ENCODE measurements around the gene CCNJL.
"Not testable (repeated sequence)": the region's sequence is repeated elsewhere in the genome, so short reads cannot be mapped to it uniquely, and the experiment has no call there.

CCNJL gene

GRCh38 chr5:160259341-160259740 lies 53.0 kb downstream of the CCNJL start:
- TF ChIP-seq CTCF (IDR thresholded peaks at IDR 0.05; ENCODE audit: low read depth, low read length, missing control alignments), result no peak
- no peak for DNase-seq (ENCODE audit: low read depth)
- no peak overlapping the region for H3K4me3 ChIP-seq (ENCODE audit: low read depth, low read length)

- no peak overlapping the region for H3K4me3 ChIP-seq (ENCODE audit: low read depth, low read length)
- no peak for TF ChIP-seq CTCF (IDR thresholded peaks at IDR 0.05; ENCODE audit: low read depth, low read length, missing control alignments)
- DNase-seq (ENCODE audit: low read depth), result no peak
Observed at GRCh38 chr5:160254706-160255105, 57.7 kb downstream of the CCNJL start.

GRCh38 chr5:160253441-160253840 lies 58.9 kb downstream of the CCNJL start:
- no peak overlapping the region for H3K4me3 ChIP-seq (ENCODE audit: low read depth, low read length)
- DNase-seq (ENCODE audit: low read depth), result no peak
- TF ChIP-seq CTCF (IDR thresholded peaks at IDR 0.05; ENCODE audit: low read depth, low read length, missing control alignments), result no peak

- no peak for DNase-seq (ENCODE audit: low read depth)
- no peak for TF ChIP-seq CTCF (IDR thresholded peaks at IDR 0.05; ENCODE audit: low read depth, low read length, missing control alignments)
- H3K4me3 ChIP-seq (ENCODE audit: low read depth, low read length), result no peak overlapping the region
Observed at GRCh38 chr5:160252916-160253315, 59.4 kb downstream of the CCNJL start.

- no peak for TF ChIP-seq CTCF (IDR thresholded peaks at IDR 0.05; ENCODE audit: low read depth, low read length, missing control alignments)
- no peak overlapping the region for H3K4me3 ChIP-seq (ENCODE audit: low read depth, low read length)
- no peak for DNase-seq (ENCODE audit: low read depth)
Observed at GRCh38 chr5:160251406-160252155, 60.8 kb downstream of the CCNJL start.

- TF ChIP-seq CTCF (IDR thresholded peaks at IDR 0.05; ENCODE audit: low read depth, low read length, missing control alignments), result no peak
- H3K4me3 ChIP-seq (ENCODE audit: low read depth, low read length), result no peak overlapping the region
- DNase-seq (ENCODE audit: low read depth), result no peak
Observed at GRCh38 chr5:160250826-160251225, 61.5 kb downstream of the CCNJL start.

GRCh38 chr5:160250226-160250625 lies 62.1 kb downstream of the CCNJL start:
- TF ChIP-seq CTCF (IDR thresholded peaks at IDR 0.05; ENCODE audit: low read depth, low read length, missing control alignments), result no peak
- no peak for DNase-seq (ENCODE audit: low read depth)
- no peak overlapping the region for H3K4me3 ChIP-seq (ENCODE audit: low read depth, low read length)

- not testable (repeated sequence) for DNase-seq (ENCODE audit: low read depth); H3K4me3 ChIP-seq (ENCODE audit: low read depth, low read length)
Observed at GRCh38 chr5:160249570-160249969, 62.8 kb downstream of the CCNJL start.
